Ovary (tissue), 3 donors: ENCODE results near the gene INTS4.

Experiments
- EP300 ChIP-seq: sonication (generic); formaldehyde crosslinking; IDR thresholded peaks from one replicate; pipeline ENCODE4 v1.6.1; 2017; ENCODE audit warnings: antibody characterized with exemption
- POLR2A ChIP-seq: fragments of 450-650 bp; IDR thresholded peaks from one replicate; pipeline ENCODE4 v1.6.1; 2017; ENCODE audit warnings: antibody characterized with exemption, mild to moderate bottlenecking, moderate library complexity
- TF ChIP-seq, protein P1 (sequence below), 3 donors: fragments of 450-650 bp in 2 of 3; fragments of 200-600 bp in 1 of 3; IDR thresholded peaks; one replicate each; pipeline versions ENCODE4 v1.5.1 to v1.8.0; 2016 to 2022; ENCODE audit warnings: antibody characterized with exemption in 3 of 3, mild to moderate bottlenecking in 1 of 3
- donor health status: DM: no; HTN: no; CAD: no.

DNA sequence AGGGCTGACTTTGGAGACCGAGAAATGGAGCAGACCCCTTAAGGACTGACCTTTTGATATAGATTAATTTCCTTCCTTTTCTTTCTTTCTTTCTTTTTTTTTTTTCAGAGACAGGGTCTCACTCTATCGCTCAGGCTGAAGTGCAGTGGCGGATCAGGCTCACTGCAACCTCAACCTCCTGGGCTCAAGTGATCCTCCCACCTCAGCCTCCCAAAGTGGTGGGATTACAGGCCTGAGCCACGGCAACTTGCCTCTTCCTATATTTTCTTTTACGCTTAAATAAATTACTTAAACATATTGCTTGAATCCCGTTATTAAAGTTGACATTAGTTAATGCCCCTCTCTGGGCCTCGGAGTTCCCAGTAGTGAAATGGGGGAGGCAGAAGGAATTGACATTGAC lies 29.0 kb upstream of the INTS4 start:
- TF ChIP-seq POLR2A, result no peak
- TF ChIP-seq, protein P1, sequence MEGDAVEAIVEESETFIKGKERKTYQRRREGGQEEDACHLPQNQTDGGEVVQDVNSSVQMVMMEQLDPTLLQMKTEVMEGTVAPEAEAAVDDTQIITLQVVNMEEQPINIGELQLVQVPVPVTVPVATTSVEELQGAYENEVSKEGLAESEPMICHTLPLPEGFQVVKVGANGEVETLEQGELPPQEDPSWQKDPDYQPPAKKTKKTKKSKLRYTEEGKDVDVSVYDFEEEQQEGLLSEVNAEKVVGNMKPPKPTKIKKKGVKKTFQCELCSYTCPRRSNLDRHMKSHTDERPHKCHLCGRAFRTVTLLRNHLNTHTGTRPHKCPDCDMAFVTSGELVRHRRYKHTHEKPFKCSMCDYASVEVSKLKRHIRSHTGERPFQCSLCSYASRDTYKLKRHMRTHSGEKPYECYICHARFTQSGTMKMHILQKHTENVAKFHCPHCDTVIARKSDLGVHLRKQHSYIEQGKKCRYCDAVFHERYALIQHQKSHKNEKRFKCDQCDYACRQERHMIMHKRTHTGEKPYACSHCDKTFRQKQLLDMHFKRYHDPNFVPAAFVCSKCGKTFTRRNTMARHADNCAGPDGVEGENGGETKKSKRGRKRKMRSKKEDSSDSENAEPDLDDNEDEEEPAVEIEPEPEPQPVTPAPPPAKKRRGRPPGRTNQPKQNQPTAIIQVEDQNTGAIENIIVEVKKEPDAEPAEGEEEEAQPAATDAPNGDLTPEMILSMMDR (IDR thresholded peaks at IDR 0.05), result no peak
- no peak for TF ChIP-seq EP300
